GM21737 (cell line): ENCODE measurements around the gene MYOM1.
"Not testable (repeated sequence)": the region's sequence is repeated elsewhere in the genome, so short reads cannot be mapped to it uniquely, and the experiment has no call there.

Source experiments
- ATAC-seq: cut with Tn5 transposase; IDR thresholded peaks from one replicate; pipeline ENCODE4 v1.9.1; 2021; ENCODE audit warnings: mild to moderate bottlenecking, moderate library complexity; ENCODE audit not compliant: unreplicated experiment

The MYOM1 gene

DNA sequence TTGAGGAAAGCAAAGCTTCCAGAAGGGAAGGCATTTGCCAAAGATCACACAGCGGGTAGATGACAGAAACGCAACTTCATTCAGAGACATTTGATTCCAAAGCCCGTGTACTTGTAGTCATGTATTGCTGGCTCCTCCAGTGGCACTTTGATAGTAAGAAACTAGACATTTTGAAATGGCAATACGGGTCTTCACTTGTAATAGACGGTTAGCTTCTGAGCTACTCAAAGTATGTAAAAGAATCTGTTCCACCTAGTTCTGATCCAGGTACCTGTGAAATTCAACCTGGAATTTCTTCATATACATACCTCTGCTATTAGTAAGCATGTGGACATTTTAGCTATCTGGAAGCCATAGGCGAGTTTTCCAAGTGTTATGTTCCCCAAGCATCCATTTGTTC lies 1.7 kb upstream of the MYOM1 start:
- ATAC-seq = no peak

DNA sequence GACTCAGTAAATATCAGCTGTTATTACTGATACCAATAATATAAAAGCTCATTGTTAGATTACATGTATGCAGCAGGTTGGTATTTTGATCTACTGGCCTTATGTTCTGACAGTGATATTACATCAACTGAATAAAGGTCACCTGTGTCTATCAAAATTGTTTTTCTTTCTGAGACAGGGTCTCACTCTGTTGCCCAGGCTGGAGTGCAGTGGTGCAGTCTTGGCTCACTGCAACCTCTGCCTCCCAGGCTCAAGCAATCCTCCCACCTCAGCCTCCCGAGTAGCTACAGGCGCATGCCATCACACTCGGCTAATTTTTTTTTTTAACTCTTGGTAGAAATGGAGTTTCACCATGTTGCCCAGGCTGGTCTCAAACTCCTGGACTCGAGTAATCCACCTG lies 1.1 kb upstream of the MYOM1 start:
- ATAC-seq = not testable (repeated sequence)

- no peak for ATAC-seq
Observed at GRCh38 chr18:3219241-3219630, 532 bp downstream of the MYOM1 start.

DNA sequence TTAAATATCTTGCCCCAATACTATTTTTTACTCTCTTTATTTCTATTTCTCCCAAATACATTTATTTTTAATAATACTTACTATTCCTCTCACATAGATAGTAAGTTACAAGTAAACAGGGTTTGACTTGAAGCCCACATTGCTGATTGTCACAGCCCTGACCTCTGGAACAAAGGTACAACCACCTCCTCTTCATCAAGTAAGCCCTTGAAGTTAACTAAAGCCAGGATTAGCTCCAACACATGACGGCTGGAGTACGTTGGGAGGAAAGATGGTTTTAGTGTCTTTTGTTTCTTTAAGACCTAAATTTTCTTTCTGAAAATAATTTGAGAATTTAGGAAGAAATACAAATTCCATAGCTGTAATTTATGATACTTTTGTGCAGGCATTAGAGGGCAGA lies 949 bp downstream of the MYOM1 start:
- no peak for ATAC-seq

DNA sequence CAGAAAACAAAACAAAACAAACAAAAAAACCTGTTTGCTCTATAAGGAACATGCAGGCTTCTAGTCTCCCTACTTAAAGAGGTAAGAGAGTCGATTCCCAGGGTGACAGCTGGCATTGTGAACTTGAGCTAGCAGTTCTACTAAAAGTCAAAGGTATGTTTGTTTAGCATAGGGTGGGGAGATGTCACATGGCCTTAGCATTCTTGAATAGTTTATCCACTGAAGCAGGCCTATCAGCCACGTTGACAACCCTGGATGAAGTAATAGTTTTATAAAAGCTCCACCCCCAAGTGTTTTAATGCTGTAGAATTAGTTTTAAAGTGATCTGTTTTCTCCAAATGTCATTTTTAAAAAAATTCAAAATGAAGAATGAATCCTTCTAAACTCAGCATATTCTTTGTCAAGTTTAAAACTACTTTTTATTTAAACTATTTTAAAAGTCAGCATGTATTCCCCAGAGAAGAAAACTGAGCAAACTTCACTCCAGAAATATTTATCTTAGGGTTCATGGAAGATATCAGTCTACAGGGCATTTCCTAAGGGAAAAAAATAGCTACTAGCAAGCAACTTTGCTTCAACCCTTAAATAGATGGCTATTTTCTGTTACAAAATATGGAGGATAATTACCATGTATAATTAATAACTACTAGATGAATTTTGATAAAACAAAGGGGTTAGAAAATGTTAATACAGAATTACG lies 1.7 kb downstream of the MYOM1 start:
- ATAC-seq = no peak

DNA sequence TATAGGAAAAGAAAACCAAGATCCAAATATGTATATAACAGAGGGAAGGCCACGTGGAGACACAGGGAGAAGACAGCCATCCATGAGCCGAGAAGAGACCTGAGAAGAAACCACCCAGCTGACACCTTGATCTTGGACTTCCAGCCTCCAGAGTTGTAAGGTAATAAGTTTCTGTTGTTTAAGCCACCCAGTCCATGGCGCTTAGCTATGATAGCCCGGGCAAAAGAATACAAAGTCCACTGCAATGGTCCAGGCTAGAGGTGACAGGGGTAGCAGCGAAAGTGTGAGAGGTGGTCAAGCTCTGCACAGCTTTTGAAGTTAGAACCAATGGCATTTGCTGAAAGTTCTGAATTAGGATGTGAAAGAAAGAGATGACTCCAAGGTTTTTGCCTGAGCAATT lies 2.8 kb downstream of the MYOM1 start:
- no peak for ATAC-seq

- no peak for ATAC-seq
Observed at GRCh38 chr18:3214855-3215637, 4.7 kb downstream of the MYOM1 start.

DNA sequence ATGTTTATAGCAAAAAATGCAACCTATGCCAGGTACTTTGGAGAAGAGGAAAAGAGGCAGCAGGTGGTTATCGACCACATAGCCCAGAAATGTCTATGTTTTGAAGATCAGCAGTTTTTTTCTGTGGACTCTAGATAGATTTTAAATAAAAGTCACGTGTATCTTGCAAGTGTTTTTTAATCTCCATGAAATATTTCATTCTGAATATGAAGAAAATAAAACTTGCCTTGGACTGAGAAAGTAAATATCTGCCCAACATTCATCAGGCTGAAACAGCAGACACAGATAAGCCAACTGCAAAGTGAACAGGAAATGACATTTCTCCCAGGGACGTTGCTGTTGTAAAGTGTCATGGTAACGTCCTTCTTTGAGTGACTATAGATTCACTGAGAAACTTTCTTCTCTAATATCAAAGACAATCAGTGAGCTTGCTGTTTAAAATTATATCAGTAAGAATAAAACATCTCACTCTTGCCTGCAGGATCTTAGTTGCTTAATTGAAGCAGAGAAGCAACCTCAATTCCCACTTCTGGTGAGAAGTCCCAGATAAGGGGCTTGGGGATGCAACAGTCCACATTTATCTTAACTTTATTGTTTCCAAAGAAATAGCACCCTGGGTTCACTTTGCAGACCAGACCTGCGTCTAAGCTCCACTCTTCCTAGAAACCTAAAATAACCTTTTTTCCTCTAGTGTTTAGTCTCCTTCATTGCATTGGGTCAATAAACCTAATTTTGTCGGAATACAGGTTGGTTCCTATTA lies 6.3 kb downstream of the MYOM1 start:
- ATAC-seq = no peak

GRCh38 chr18:3212657-3213056 lies 7.1 kb downstream of the MYOM1 start:
- no peak for ATAC-seq

DNA sequence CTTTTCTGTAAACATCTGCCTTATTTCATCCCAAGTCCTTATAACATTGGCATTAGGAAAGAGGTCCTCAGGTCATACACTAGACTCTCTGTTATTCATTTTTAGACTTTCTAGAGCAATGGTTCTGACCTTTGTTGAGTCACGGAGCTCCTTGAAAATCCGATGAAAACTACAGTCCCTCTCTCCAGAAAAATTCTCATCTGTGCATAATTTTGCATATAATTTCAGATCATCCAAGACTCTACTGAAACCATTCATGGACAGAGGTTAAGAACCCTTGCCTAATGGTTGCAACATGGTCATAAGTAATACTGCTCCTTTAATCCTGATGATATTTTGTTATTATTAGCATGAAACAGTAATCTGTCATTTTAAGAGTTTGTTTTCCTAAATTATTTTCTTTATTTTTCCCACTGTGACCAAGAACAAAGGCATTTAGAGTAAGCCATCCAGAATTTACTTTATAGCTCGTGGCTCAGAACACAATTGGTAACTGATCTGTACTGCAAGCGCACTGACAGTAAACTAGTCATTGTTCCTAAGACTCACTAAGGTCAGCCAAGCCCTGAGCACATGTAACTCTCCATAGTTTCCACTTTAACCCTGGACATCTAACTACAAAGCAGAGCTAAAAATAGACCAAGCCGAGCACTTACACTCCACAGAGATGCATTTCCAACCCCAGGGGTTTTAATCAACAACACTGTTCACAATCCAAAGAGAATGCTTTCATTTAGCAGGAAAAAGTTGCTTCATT lies 8.4 kb downstream of the MYOM1 start:
- ATAC-seq = no peak

DNA sequence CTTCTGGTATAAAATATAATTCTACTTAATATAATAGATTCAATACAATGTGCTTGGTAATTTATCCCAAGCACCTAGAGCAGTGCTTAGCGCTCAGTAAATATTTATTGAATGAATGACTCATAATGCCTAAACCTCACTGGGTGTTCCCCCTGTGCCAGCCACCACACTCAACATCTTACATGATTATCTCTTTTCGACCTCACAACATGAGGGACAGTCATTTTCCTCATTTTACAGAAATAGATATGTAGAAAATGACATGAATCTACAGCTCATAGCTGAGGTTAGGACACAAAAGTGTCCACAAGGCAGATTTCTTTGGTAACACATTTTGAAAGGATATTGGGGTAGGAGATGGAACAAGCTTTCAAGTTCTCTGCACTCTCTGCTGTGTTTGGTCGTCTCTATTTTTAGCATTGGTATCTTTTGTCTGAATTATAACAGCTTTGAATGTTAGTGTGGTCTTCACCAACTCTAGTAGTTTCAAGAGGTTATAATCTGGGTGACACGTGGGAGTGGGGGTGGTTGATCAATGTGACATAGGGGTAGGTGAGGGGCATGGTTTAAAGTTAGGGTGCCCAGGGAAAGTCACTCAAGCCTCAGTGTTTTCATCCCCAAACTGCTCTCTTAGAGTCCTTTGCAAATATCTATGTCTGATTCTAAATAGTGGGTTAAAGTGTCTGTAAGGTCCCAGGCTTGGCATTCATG lies 9.8 kb downstream of the MYOM1 start:
- no peak for ATAC-seq

DNA sequence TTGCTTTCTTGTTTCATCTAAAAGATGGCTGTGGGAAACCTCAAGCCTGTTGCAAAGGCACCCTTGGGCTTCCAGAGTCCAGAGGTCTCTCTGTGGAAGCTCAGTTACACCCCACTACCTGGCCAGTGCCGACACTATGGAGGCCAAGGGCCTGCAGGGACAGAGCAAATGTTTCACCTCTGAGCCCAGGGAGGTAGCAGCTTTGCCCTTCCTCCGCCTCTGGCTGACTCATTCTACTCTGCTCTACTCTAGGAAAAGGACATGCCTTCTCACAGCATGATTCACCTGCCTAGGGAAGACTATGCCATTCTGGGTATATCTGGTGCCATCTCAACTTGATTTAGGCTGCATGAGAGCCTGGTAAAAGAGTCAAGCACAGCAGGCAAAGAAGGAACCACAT lies 12.2 kb downstream of the MYOM1 start:
- no peak for ATAC-seq

- ATAC-seq = no peak
Observed at GRCh38 chr18:3205239-3205638, 14.5 kb downstream of the MYOM1 start.

- ATAC-seq = no peak
Observed at GRCh38 chr18:3199942-3200645, 19.7 kb downstream of the MYOM1 start.

DNA sequence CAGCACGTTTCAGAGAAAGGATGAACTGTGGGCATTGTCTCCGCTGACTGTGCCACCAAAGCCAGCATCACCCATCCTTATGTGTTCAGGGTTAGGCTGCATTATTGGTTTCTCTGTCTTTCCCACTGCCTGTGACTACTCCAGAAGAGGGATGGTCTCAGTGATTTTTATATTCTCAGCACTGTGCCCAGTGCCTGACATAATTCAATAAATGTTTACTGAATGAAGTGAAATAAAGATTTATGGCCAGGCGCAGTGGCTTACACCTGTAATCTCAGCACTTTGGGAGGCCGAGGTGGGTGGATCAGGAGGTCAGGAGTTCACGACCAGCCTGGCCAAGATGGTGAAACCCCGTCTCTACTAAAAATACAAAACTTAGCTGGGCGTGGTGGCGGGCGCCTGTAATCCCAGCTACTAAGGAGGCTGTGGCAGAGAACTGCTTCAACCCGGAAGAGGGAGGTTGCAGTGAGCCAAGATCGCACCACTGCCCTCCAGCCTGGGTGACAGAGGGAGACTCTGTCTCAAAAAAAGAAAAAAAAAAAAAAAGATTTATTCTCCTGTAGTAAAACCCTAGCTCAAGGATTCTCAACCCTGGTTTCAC lies 21.4 kb downstream of the MYOM1 start:
- not testable (repeated sequence) for ATAC-seq

- ATAC-seq = no peak
Observed at GRCh38 chr18:3194947-3195612, 24.7 kb downstream of the MYOM1 start.

- no peak for ATAC-seq
Observed at GRCh38 chr18:3193331-3193730, 26.4 kb downstream of the MYOM1 start.

- no peak for ATAC-seq
Observed at GRCh38 chr18:3192752-3193151, 27.0 kb downstream of the MYOM1 start.

DNA sequence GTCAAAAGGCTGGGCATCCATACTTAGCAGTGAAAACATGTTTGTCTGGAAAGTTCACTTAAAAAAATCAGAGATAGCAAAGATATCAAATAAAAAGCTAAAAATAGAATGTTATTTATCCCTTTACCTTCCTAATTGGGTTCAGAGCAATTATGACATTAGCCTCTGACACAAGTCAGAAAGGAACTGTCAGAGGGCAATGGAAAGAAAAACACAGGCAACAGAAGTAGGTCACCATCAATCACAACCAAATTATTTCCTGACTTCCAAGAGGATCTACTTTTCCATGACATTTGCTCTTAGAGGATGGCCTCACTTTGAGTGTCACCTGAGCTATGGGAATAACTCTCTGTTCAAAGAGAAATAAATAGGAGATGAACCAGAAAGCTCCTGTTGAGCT lies 27.5 kb downstream of the MYOM1 start:
- no peak for ATAC-seq
